Stimulated activated CD4-positive, alpha-beta T cell treated with anti-CD3 and anti-CD28 coated beads, Interleukin-12 subunit alpha, Interleukin-12 subunit beta, amount 100 ng/mL, for 48 hours (primary cell): Measurements from ENCODE around the gene RASA3.

Source experiments
- DNase-seq, 3 donors: peaks; one replicate each; pipeline ENCODE4 v3.0.0-alpha.2; 2020; ENCODE audit warnings: low read depth in 2 of 3, low spot score in 1 of 3

Gene RASA3

DNA sequence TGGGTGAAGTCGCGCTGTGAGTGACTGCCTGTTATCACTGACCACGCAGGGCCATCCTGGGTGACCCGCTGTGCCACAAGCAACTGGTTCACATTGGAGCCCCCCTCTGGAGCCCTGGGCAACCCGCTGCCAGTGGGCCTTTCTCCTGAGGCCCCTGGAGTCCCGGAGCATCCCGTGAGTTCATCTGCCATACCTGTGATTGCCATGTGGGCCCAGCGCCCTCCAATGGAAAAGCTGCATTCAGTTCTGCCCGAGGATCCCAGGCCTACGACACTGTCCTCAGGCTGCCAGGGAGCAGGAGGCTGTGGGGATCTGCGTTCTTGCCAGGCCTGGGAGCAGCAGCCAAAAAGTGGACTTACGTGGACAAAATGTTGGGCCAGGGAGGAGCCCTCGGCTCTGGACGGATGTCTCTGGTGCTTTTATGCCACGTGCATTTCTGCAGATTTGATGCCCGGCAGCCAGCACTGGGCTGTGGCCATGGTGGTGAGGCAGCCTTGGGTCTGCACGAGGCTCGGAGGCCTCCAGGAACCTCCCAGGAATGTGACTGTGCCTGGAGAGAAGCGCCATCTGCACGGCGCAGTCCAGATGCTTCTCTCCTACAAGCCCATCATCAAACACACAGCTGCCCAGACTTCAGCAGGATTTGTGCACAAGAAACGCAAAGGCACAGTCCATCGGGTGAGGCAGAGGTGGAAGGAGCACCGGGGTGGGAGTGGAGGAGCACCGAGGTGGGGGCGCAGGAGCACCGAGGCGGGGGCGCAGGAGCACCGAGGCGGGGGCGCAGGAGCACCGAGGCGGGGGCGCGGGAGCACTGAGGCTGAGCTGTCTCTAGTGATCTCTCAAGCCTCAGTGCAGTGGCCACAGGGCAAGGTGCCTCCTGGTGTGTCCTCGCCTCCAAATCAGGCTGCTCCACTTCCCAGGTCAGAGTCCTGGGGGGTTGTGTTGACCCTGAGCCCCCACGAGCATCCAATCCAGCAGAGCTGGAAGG lies 202.5 kb downstream of the RASA3 start:
- no peak for DNase-seq

DNA sequence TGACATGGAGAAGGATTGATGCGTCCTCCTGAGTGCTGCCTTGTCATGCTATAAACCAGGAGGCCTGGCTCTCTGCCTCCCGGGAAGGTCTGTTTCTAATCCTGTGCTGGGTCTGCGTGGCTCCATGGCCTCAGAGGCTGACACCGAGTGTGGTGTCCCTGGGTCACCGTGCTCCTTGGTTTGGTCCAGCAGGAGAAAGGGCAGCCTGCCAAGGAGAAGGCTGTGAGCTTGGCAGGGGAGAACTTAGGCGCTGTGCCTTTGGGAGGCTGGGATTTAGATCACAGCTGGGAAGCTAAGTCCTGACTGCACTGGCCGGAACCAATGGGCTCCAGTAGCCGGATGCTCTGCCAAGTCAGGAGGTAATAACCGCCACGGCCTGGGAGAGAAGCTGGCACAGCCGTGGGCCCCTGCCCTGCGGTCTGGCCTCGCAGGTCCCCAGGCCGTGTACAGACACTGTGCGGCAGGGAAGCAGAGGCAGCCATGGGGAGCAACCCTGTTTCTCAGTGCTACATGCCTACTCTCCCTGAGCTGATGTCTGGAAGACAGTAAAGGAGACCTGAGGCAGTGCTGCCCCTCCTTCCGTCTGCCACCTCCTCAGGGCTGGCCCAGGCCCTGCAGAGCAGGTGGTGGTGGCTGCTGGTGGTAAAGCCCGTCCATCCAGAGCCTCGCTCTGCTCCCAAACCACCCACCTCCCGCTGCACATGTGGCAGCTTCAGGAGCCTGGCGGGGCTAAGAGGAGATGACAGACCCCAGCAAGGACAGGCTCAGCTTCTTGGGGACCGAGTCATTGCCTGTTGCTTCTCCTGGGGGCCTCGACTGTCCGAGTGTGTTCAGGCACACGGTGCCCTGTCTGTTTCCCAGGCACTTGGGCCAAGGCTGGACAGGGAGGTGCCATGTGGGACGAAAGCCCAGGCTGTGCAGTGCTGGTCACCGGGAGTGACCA lies 203.5 kb downstream of the RASA3 start:
- no peak for DNase-seq
